OCI-LY7 (cell line): ENCODE data around the gene TOR1A.

Experiments
- EZH2phosphoT487 ChIP-seq: fragments of 200-600 bp; sonication (generic); IDR thresholded peaks from 2 replicates; pipeline ENCODE4 v1.6.1; 2018; ENCODE audit warnings: low read depth, borderline replicate concordance, mild to moderate bottlenecking, mixed run types, antibody characterized with exemption, low read length, moderate library complexity, mixed read lengths
- TF ChIP-seq, protein P1 (sequence below): fragments of 200-600 bp; sonication (generic); conservative IDR thresholded peaks from 2 replicates; pipeline ENCODE4 v1.5.1; 2014; ENCODE audit warnings: mild to moderate bottlenecking, antibody characterized with exemption, low read length, moderate library complexity, mixed read lengths

DNA sequence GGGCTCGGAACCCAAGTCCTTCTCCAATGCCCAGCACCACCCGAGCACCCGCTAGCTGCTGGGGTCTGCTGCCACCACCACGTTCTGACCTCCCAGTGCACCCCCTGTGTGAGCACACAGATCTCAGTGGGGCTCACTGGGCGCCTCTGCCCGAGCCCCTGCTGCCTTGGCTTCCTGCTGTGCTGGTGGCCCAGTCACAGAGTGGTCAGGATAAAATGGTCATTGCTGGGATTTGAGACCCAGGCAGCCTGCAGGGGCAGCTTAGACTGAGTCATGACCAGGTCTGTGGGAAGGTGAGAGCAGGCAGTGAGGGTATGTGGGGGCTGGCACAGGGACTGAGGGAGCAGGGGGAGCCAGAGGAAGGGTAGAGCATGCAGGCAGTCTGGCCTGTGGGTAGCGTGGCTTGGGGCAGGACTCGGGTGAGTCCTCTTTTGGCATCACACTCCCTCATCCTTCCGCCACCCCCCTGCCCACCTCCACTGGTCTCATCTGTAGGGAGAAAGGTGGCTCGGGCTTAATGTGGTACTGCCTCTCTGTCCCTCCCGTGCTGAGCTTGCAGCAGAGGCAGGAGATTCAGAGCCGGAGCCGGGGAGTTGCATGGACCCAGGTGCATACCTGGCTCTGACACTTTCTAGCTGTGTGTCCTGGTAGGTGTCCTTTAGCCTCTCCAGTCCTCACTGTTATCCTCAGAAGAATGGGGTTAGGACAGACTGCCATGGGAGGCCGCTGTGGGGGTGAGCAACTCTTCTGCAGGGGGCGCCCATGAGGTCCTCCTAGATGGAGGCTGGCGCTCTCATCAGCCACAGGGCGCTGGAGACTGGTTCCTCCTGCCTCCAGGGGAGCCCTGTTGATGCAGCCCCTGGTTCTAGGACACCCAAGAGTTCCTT lies 43.4 kb upstream of the TOR1A start:
- TF ChIP-seq EZH2phosphoT487 = no peak
- TF ChIP-seq, protein P1, sequence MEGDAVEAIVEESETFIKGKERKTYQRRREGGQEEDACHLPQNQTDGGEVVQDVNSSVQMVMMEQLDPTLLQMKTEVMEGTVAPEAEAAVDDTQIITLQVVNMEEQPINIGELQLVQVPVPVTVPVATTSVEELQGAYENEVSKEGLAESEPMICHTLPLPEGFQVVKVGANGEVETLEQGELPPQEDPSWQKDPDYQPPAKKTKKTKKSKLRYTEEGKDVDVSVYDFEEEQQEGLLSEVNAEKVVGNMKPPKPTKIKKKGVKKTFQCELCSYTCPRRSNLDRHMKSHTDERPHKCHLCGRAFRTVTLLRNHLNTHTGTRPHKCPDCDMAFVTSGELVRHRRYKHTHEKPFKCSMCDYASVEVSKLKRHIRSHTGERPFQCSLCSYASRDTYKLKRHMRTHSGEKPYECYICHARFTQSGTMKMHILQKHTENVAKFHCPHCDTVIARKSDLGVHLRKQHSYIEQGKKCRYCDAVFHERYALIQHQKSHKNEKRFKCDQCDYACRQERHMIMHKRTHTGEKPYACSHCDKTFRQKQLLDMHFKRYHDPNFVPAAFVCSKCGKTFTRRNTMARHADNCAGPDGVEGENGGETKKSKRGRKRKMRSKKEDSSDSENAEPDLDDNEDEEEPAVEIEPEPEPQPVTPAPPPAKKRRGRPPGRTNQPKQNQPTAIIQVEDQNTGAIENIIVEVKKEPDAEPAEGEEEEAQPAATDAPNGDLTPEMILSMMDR = peak; percentile 54
